Stomach (tissue), 4 donors: Measurements from ENCODE around the gene MIX23.

Source experiments
- EP300 ChIP-seq: sonication (generic); formaldehyde crosslinking; IDR thresholded peaks from one replicate; pipeline ENCODE4 v1.6.1; 2017; ENCODE audit warnings: antibody characterized with exemption
- TF ChIP-seq, protein P1 (sequence below), 7 experiments: fragments of 450-650 bp in 4 of 7; fragments of 200-600 bp in 3 of 7; sonication (generic) in 3 of 7; IDR thresholded peaks; one replicate each; pipeline ENCODE4 v1.5.1; 2016 to 2019; ENCODE audit warnings: antibody characterized with exemption in 7 of 7, control low read depth in 2 of 7, mild to moderate bottlenecking in 1 of 7

DNA sequence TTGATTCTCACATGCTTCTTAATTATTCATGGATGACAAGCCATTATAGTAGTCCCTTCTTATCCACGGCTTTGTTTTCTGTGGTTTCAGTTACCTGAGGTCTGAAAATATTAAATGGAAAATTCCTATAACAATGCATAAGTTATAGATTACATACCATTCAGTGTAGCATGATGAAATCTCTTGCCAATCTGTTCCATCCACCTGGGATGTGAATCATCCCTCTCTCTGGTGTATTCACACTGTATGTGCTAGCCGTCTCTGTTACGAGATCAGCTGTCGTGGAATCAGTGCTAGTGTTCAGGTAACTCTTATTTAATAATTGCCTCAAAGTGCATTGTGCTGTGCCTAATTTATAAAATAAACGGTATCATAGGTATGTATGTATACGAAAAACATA, 27.6 kb upstream of the MIX23 start:
- TF ChIP-seq, protein P1, sequence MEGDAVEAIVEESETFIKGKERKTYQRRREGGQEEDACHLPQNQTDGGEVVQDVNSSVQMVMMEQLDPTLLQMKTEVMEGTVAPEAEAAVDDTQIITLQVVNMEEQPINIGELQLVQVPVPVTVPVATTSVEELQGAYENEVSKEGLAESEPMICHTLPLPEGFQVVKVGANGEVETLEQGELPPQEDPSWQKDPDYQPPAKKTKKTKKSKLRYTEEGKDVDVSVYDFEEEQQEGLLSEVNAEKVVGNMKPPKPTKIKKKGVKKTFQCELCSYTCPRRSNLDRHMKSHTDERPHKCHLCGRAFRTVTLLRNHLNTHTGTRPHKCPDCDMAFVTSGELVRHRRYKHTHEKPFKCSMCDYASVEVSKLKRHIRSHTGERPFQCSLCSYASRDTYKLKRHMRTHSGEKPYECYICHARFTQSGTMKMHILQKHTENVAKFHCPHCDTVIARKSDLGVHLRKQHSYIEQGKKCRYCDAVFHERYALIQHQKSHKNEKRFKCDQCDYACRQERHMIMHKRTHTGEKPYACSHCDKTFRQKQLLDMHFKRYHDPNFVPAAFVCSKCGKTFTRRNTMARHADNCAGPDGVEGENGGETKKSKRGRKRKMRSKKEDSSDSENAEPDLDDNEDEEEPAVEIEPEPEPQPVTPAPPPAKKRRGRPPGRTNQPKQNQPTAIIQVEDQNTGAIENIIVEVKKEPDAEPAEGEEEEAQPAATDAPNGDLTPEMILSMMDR (IDR thresholded peaks at IDR 0.05), result no peak
- TF ChIP-seq EP300, result no peak
